Trophoblast cell (in vitro differentiated cells and primary cell): ENCODE data around the gene AADACL3.

ENCODE experiments used
- DNase-seq, 2 donors: peaks; one replicate each; pipeline ENCODE4 v3.0.0-alpha.2; 2016
- H2AFZ ChIP-seq: 2 replicates; pipeline ENCODE4 v1.6.1; 2013; ENCODE audit warnings: low read length, moderate library complexity, mild to moderate bottlenecking; ENCODE audit not compliant: insufficient read depth, poor library complexity
- H2AK5ac ChIP-seq: 2 replicates; pipeline ENCODE4 v1.6.1; 2013; ENCODE audit warnings: mild to moderate bottlenecking, low read length
- H2BK120ac ChIP-seq: 2 replicates; pipeline ENCODE4 v1.6.1; 2013; ENCODE audit warnings: low read length, mild to moderate bottlenecking, moderate library complexity; ENCODE audit not compliant: insufficient read depth, poor library complexity
- H2BK12ac ChIP-seq: 2 replicates; pipeline ENCODE4 v1.6.1; 2013; ENCODE audit warnings: mild to moderate bottlenecking, low read length, moderate library complexity
- H2BK5ac ChIP-seq: 2 replicates; pipeline ENCODE4 v1.6.1; 2013; ENCODE audit warnings: low read length, low read depth, moderate library complexity, mild to moderate bottlenecking; ENCODE audit not compliant: poor library complexity
- H3K14ac ChIP-seq: 2 replicates; pipeline ENCODE4 v1.6.1; 2013; ENCODE audit warnings: mild to moderate bottlenecking, low read length
- H3K18ac ChIP-seq: 2 replicates; pipeline ENCODE4 v1.6.1; 2013; ENCODE audit warnings: mild to moderate bottlenecking, low read length
- H3K23ac ChIP-seq: 2 replicates; pipeline ENCODE4 v1.6.1; 2013; ENCODE audit warnings: low read length
- H3K27ac ChIP-seq: 2 replicates; pipeline ENCODE4 v1.5.1; 2013; ENCODE audit warnings: low read depth, mild to moderate bottlenecking, inconsistent platforms, low read length, moderate library complexity
- H3K27me3 ChIP-seq: 2 replicates; pipeline ENCODE4 v1.6.1; 2013; ENCODE audit warnings: inconsistent platforms, mild to moderate bottlenecking, low read length, moderate library complexity; ENCODE audit not compliant: insufficient read depth
- H3K36me3 ChIP-seq, 2 experiments: 1 replicate in 1 of 2; 2 replicates in 1 of 2; pipeline ENCODE4 v1.6.1; 2013; ENCODE audit warnings: low read length in 2 of 2, mild to moderate bottlenecking in 2 of 2, moderate library complexity in 1 of 2; ENCODE audit not compliant: insufficient read depth in 2 of 2, control insufficient read depth in 1 of 2
- H3K4ac ChIP-seq: 2 replicates; pipeline ENCODE4 v1.6.1; 2013; ENCODE audit warnings: low read depth, mild to moderate bottlenecking, low read length, moderate library complexity
- H3K4me1 ChIP-seq, 2 experiments: 1 replicate in 1 of 2; 2 replicates in 1 of 2; pipeline ENCODE4 v1.6.1; 2013; ENCODE audit warnings: low read length in 2 of 2, mild to moderate bottlenecking in 2 of 2, moderate library complexity in 1 of 2; ENCODE audit not compliant: insufficient read depth in 2 of 2, control insufficient read depth in 1 of 2
- H3K4me2 ChIP-seq: 2 replicates; pipeline ENCODE4 v1.6.1; 2013; ENCODE audit warnings: inconsistent platforms, mild to moderate bottlenecking, low read length, moderate library complexity
- H3K4me3 ChIP-seq: 2 replicates; pipeline ENCODE4 v1.5.1; 2013; ENCODE audit warnings: mild to moderate bottlenecking, low read depth, low read length, inconsistent platforms
- H3K79me1 ChIP-seq: one replicate; pipeline ENCODE4 v1.6.1; 2013; ENCODE audit warnings: low read length
- H3K79me2 ChIP-seq: 2 replicates; pipeline ENCODE4 v1.6.1; 2013; ENCODE audit warnings: low read length, mild to moderate bottlenecking; ENCODE audit not compliant: control insufficient read depth, insufficient read depth, poor library complexity
- H3K9ac ChIP-seq: 2 replicates; pipeline ENCODE4 v1.6.1; 2013; ENCODE audit warnings: mild to moderate bottlenecking, low read length
- H3K9me3 ChIP-seq: 2 replicates; pipeline ENCODE4 v1.6.1; 2013; ENCODE audit warnings: low read depth, mild to moderate bottlenecking, control low read depth, inconsistent platforms, low read length; ENCODE audit not compliant: insufficient read depth
- H4K12ac ChIP-seq: 2 replicates; pipeline ENCODE4 v1.6.1; 2013; ENCODE audit warnings: low read depth, mild to moderate bottlenecking, low read length, moderate library complexity
- H4K8ac ChIP-seq: 2 replicates; pipeline ENCODE4 v1.6.1; 2013; ENCODE audit warnings: low read depth, mild to moderate bottlenecking, low read length, moderate library complexity
- H4K91ac ChIP-seq: one replicate; pipeline ENCODE4 v1.6.1; 2013; ENCODE audit warnings: low read depth, mild to moderate bottlenecking, low read length, moderate library complexity
- whole genome bisulfite sequencing: extraction: QIAGEN DNeasy Blood & Tissue Kit; methylation state at CpG from one replicate; pipeline ENCODE4 v1.1.7; 2013; ENCODE audit warnings: missing lambda C conversion rate; ENCODE audit not compliant: insufficient read length, insufficient coverage; ENCODE audit errors: extremely low coverage; 5-methylcytosine and 5-hydroxymethylcytosine counted together

Gene AADACL3

GRCh38 chr1:12703821-12704451, 12.0 kb upstream of the AADACL3 start:
- H3K4me1 ChIP-seq, result no peaks in the 10 kb centered on the region
- no peaks in the 10 kb centered on the region for H3K27me3 ChIP-seq
- no peak overlapping the region for H3K18ac ChIP-seq
- no peaks in the 10 kb centered on the region for H3K79me2 ChIP-seq
- no peak overlapping the region for H3K23ac ChIP-seq
- H3K4ac ChIP-seq, result no peak overlapping the region
- H3K9ac ChIP-seq, result no peak overlapping the region
- H2BK120ac ChIP-seq, result no peak overlapping the region
- no CpG with 5 or more reads among the region's 6 CpGs for WGBS
- H3K27ac ChIP-seq, result no peak overlapping the region
- peak in 1 of 2 donors; percentile 50 for DNase-seq
- no peak overlapping the region for H2AK5ac ChIP-seq
- H4K12ac ChIP-seq, result no peak overlapping the region
- no peak overlapping the region for H3K4me2 ChIP-seq
- H2BK12ac ChIP-seq, result no peak overlapping the region
- no peaks in the 10 kb centered on the region for H3K79me1 ChIP-seq
- no peak overlapping the region for H4K91ac ChIP-seq
- no peak overlapping the region for H3K14ac ChIP-seq
- H3K36me3 ChIP-seq, result peaks cover 0 to 3% of the 10 kb centered on the region in 2 experiments
- H2AFZ ChIP-seq, result no peak overlapping the region
- peaks cover 9% of the 10 kb centered on the region for H3K9me3 ChIP-seq
- no peak overlapping the region for H3K4me3 ChIP-seq
- H4K8ac ChIP-seq, result no peak overlapping the region
- no peak overlapping the region for H2BK5ac ChIP-seq

GRCh38 chr1:12706061-12706460, 9.8 kb upstream of the AADACL3 start:
- WGBS, result no CpG with 5 or more reads among the region's 3 CpGs

GRCh38 chr1:12708396-12709090, 7.4 kb upstream of the AADACL3 start:
- Histone ChIP-seq H2BK12ac (no peak overlapping the region), H3K4ac (no peak overlapping the region), H3K14ac (no peak overlapping the region), H3K79me1 (peaks cover 4% of the 10 kb centered on the region), H3K23ac (no peak overlapping the region), H2AK5ac (no peak overlapping the region), H4K91ac (no peak overlapping the region), H3K27ac (no peak overlapping the region), H4K8ac (no peak overlapping the region), H3K4me2 (no peak overlapping the region), H2BK5ac (no peak overlapping the region), H3K9me3 (peaks cover 2% of the 10 kb centered on the region), H3K4me3 (no peak overlapping the region), H3K9ac (no peak overlapping the region), H3K79me2 (no peaks in the 10 kb centered on the region), H3K18ac (no peak overlapping the region), H2AFZ (no peak overlapping the region), H4K12ac (no peak overlapping the region), H3K36me3 (peaks cover 0 to 3% of the 10 kb centered on the region in 2 experiments), H2BK120ac (no peak overlapping the region), H3K27me3 (no peaks in the 10 kb centered on the region), H3K4me1 (peaks cover 2 to 15% of the 10 kb centered on the region in 2 experiments)
- no CpG with 5 or more reads among the region's 4 CpGs for WGBS
- peak; percentile 76 to 82 for DNase-seq

More at GRCh38 chr1:12706061-12706460, 9.8 kb upstream of the AADACL3 start:
- H3K79me2 ChIP-seq, result no peaks in the 10 kb centered on the region
- H3K79me1 ChIP-seq, result peaks cover 1% of the 10 kb centered on the region
- no peak overlapping the region for H2BK12ac ChIP-seq
- no peak overlapping the region for H3K14ac ChIP-seq
- peaks cover 9% of the 10 kb centered on the region for H3K9me3 ChIP-seq
- no peak overlapping the region for H3K9ac ChIP-seq
- peaks cover 0 to 4% of the 10 kb centered on the region in 2 experiments for H3K4me1 ChIP-seq
- no peak overlapping the region for H4K12ac ChIP-seq
- H2BK120ac ChIP-seq, result no peak overlapping the region
- H4K91ac ChIP-seq, result no peak overlapping the region
- no peaks in the 10 kb centered on the region for H3K27me3 ChIP-seq
- no peak overlapping the region for H4K8ac ChIP-seq
- no peak overlapping the region for H2AK5ac ChIP-seq
- H3K27ac ChIP-seq, result no peak overlapping the region
- H3K18ac ChIP-seq, result no peak overlapping the region
- H3K4ac ChIP-seq, result no peak overlapping the region
- H2AFZ ChIP-seq, result no peak overlapping the region
- H3K4me2 ChIP-seq, result no peak overlapping the region
- no peak overlapping the region for H3K23ac ChIP-seq
- peaks cover 0 to 3% of the 10 kb centered on the region in 2 experiments for H3K36me3 ChIP-seq
- DNase-seq, result peak; percentile 61 to 81
- H2BK5ac ChIP-seq, result no peak overlapping the region
- H3K4me3 ChIP-seq, result no peak overlapping the region

GRCh38 chr1:12709091-12709491, 6.8 kb upstream of the AADACL3 start:
- H3K36me3 ChIP-seq, result peaks cover 0 to 3% of the 10 kb centered on the region in 2 experiments
- DNase-seq, result peak; percentile 48 to 87
- H3K4me2 ChIP-seq, result no peak overlapping the region
- no peak overlapping the region for H2BK12ac ChIP-seq
- H3K9me3 ChIP-seq, result no peaks in the 10 kb centered on the region
- no peak overlapping the region for H3K14ac ChIP-seq
- H2AK5ac ChIP-seq, result no peak overlapping the region
- no peaks in the 10 kb centered on the region for H3K79me2 ChIP-seq
- no peak overlapping the region for H4K91ac ChIP-seq
- no peaks in the 10 kb centered on the region for H3K27me3 ChIP-seq
- peaks cover 4% of the 10 kb centered on the region for H3K79me1 ChIP-seq
- no peak overlapping the region for H3K4me3 ChIP-seq
- peaks cover 5 to 17% of the 10 kb centered on the region in 2 experiments for H3K4me1 ChIP-seq
- no peak overlapping the region for H4K8ac ChIP-seq
- H3K23ac ChIP-seq, result no peak overlapping the region
- no peak overlapping the region for H2BK120ac ChIP-seq
- no peak overlapping the region for H2BK5ac ChIP-seq
- H2AFZ ChIP-seq, result no peak overlapping the region
- H3K18ac ChIP-seq, result no peak overlapping the region
- no peak overlapping the region for H4K12ac ChIP-seq
- no CpG with 5 or more reads among the region's 1 CpG for WGBS
- no peak overlapping the region for H3K9ac ChIP-seq
- H3K4ac ChIP-seq, result no peak overlapping the region
- no peak overlapping the region for H3K27ac ChIP-seq
